Activated CD4-positive, CD25-positive, alpha-beta regulatory T cell treated with anti-CD3 and anti-CD28 coated beads, Interleukin-2, amount 50 U/mL, for 24 hours (primary cell): ENCODE data around the gene RFPL4A.
"Not testable (repeated sequence)": the region's sequence is repeated elsewhere in the genome, so short reads cannot be mapped to it uniquely, and the experiment has no call there.

ENCODE experiments used
- ATAC-seq, 2 donors: fragments of 150-1000 bp; cut with Tn5 transposase; one replicate each; pipeline ENCODE4 v1.10.0; 2021; ENCODE audit warnings: mild to moderate bottlenecking in 1 of 2, moderate library complexity in 1 of 2

RFPL4A gene

DNA sequence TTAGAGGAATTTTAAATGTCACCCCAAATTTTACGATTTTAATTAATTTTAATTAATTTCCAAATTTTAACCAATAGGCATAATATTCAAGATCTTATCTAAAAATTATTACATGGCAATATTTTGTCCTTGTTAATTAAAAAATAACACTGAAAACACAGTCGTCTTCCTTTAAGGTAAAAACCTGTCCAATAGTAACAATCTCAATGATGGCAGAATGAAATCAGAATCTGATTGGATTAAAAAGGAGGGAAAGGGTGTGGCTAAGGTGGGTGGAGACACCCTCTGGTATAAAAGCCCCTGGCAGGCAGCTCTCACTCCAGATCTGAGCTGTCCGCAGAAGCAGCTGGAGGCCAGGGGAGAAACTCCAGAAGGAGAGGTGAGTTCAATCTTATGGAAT lies at the start of gene RFPL4A:
Gene RFPL4A, plus strand, starts transcription at position 301 of the 400 bp plus-strand sequence. CDS start 2,704 bp downstream, outside the sequence.
- ATAC-seq, result not testable (repeated sequence)

DNA sequence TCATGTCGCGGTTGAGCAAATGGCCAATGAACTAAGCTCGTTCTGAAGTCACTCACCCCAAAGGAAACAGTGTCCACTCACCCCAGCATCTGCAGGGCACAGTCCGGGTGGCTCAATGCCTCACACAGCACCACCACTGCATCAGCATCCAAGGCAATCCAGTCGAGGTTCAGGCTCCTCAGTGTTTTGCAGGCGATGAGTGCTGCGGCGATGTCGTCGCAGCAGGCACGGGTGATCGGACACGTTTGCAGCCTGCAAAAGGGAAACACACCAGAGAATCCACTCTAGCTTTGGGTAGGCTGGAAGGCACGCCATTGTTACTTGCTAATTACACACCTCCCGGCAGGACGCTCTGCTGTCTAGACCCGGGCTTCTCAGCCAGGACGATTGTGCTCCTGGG lies 47.2 kb upstream of the RFPL4A start:
- no peak for ATAC-seq

DNA sequence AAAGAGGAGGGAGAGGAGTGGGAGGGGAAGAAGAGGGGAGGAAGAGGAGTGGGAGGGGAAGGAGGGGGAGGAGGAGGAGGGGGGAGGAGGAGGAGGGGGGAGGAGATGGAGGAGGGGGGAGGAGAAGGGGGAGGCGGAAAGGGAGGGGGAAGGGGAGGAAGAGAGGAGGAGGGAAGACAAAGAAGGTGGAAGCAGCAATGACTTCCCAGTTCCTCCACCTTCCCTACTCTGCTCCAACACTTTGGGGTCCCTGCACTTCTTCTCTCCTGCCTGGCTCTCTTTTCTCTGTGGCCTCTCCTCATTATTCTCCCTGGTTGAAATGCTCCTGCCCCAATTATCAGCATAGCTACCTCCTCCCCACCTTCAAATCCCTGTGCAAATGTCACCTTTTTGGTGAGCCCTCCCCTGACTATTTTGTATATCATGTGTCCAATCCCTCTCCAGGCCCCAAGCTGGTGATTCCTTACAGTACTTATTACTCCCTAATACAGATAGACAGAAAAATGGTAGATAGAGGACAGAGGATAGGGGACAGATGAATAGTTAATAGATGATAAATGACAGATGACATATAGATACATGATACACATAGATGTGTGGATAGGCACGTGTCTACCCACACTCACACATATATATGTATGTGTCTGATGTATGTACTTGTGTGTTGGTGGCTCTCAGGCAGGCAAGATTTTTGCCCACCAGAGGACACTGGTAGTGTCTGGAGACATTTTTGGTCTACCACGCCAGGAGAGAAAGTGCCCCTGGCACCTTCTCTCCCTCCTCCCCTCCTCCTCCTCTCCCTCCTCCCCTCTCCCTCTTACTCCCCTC lies 45.9 kb upstream of the RFPL4A start:
- ATAC-seq, result no peak

DNA sequence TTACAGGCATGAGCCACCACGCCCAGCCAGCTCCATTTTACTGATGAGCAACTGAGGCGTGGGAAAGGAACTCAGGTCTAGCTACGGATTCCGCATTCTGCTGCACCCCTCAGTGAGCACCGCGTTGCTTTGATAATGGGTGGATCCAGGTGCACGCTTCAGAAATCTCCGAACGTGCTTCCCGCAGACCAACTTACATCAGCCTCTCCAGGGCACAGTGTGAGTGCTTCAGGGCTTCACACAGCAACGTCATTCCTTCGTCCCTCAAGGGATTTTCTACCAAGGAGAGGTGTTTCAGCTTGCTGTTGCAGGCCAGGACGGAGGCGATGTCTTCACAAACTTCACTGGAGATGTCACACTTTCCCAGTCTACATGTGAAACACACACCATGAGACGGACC lies 42.4 kb upstream of the RFPL4A start:
- ATAC-seq, result no peak

DNA sequence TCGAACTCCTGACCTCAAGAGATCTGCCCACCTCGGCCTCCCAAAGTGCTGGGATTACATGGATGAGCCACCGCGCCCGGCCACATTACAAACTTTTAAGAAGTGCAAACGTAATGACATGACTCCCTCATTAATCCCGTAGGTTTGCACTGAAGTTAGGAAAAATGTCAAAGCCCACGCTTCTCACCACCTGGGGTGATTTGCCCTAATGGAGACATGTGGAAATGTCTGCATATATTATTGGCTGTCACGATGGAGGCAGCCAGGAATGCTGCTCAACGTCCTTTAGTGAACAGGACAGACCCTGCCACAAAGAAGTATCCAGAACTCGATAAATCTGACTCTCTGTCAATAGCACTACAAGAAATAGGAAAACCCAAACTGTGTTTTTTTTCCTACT lies 41.6 kb upstream of the RFPL4A start:
- ATAC-seq, result no peak

DNA sequence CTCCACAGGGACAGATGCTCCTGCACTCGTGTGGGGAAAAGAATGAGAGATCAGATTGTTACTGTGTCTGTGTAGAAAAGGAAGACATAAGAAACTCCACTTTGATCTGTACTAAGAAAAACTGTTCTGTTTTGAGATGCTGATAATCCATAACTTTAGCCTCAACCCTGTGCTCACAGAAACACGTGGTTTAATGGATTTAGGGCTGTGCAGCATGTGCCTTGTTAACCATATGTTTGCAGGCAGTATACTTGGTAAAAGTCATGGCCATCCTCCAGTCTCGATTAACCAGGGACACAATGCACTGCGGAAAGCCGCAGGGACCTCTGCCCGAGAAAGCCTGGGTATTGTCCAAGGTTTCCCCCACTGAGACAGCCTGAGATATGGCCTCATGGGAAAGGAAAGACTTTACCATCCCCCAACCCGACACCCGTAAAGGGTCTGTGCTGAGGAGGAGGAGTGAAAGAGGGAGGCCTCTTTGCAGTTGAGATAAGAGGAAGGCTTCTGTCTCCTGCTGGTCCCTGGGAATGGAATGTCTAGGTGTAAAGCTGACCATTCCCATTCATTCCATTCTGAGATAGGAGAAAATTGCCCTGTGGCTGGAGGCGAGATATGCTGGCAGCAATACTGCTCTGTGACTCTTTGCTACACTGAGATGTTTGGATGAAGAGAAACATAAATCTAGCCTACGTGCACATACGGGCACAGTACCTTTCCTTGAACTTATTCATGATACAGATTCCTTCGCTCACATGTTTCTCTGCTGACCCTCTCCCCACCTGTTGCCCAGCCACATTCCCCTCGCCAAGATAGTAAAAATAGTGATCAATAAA lies 40.8 kb upstream of the RFPL4A start:
- ATAC-seq, result not testable (repeated sequence)

DNA sequence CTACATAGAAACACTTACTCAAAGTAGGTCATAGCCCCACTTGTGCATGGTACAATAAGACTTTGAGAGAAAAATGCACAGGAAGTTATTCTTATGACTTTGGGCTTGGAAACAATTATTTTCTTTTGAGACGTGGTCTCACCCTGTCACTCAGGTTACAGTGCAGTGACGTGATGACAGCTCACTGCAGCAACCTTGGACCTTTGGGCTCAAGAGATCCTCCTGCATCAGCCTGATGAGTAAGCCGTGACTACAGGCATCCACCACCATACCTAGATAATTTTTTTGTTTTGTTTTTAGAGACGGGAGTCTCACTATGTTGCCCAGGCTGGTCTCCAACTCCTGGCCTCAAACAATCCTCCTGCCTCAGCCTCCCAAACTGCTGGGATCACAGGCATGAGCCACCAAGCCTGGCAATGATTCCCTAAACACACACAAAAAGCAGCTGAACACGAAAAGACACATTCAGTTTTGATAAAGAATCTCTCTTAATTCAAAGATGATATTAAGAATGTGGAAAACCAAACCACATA lies 38.6 kb upstream of the RFPL4A start:
- ATAC-seq, result no peak

DNA sequence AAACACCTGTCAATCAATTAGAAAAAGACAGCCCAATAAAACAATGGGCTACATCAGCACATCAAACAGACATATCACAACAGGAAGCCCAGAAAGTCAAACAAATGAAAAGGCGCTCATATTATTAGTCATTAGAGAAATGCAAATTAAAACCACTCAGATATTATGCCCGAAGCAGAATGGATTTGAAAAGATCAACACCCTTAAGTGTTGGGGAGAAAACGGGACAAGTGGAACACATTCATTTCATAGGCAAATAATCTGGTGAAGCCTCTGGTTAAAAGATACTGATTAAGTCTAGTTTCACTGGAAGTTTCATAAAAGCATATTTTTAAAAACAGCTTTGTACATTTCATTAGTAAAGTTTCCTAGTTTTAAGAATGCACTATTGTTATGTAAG lies 38.1 kb upstream of the RFPL4A start:
- no peak for ATAC-seq

DNA sequence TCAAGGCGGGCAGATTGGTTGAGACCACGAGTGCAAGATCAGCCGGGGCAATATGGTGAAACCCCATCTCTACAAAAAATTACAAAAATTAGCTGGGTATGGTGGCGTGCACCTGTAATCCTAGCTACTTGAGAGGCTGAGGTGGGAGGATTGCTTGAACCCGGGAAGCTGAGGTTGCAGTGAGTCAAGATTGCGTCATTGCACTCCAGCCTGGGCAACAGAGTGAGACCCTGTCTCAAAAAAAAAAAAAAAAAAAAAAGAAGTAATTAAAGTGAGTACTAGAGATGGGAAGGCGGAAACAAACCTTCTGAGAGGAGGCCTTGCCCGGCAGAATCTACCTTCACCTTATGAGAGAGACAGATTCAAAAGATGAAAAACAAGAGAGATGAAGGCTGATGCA lies 35.4 kb upstream of the RFPL4A start:
- ATAC-seq, result no peak

DNA sequence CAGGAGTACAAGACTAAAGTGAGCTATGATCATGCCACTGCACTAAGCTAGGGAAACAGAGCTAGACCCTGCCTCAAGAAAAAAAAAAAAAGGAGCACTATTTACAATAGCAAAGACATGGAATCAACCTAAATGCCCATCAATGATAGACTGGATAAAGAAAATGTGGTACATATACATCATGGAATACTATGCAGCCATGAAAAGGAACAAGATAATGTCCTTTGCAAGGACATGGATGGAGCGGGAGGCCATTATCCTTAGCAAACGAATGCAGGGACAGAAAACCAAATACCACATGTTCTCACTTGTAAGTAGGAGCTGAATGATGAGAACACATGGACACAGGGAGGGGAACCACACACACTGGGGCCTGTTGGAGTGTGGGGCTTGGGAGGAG lies 28.5 kb upstream of the RFPL4A start:
- not testable (repeated sequence) for ATAC-seq

DNA sequence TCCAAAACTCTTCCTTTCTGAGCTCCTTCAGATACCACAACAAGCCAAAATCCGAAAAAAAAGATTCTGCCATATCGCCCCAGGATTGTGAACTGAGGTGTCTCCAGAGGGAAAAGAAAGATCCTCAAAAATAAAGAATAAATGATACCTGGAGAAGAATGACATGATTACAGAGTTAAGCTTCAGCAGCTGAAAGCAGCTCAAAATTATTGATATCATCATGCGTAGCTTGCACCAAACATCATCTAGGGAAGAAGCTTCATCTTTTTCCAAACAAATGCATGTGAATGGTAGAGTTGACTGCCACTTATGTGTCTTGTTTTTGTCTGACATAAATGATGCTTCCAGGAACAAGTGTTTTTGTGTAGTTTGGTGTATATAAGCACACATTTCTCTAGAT lies 20.6 kb upstream of the RFPL4A start, which contains the start of gene NLRP9:
Gene NLRP9, minus strand, starts transcription at position 101 of the 400 bp plus-strand sequence. Its CDS starts 28 bp downstream, at position 73.
- ATAC-seq, result no peak

DNA sequence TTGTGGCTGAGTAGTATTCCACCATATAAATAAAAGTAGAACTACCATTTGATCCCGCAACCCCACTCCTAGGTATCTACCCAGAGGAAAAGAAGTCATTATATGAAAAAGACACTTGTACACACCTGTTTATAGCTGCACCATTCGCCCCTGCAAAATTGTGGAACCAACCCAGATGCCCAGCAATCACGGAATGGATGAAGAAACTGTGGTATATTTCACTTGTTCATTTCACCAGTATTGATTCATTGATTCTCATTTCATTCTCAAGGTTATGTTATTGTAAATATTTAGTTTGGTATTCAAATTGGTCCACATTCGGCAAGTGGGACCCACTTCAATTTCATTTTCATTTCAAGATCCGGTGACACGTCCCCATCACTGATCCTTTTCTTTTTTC lies 8.2 kb upstream of the RFPL4A start:
- no peak for ATAC-seq

DNA sequence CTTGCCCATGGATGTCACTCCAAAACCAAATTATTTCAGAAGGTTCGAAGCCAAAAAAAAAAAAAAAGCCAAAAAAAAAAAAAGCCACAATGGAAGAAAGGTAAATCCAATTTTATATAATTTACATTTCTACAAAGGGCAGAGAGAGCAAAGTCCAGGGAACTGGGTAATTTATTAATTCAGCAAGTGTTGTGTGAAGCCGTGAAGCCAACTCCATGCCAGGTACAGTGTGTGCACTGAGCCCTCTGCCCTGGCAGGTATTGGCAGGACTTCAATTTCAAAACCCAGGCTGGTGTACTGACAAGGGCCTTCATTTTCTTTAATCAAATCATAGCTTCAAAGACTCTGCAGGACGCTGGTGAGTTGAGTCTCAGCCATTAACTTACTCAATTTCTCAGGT lies 5.5 kb upstream of the RFPL4A start:
- no peak for ATAC-seq

DNA sequence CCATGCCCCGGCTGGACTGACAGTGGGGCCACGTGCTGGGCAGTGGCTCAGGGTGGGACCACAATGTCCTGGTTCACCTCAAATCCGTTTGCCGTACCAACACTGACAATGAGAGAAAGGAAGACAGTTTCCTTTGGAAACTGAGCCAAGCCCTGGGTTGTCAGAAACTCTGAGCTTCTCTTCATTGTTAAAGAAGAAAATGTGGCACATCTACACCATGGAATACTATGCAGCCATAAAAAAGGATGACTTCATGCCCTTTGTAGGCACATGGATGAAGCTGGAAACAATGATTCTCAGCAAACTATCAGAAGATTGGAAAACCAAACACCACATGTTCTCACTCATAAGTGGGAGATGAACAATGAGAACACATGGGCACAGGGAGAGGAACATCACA lies 2.1 kb upstream of the RFPL4A start:
- not testable (repeated sequence) for ATAC-seq

DNA sequence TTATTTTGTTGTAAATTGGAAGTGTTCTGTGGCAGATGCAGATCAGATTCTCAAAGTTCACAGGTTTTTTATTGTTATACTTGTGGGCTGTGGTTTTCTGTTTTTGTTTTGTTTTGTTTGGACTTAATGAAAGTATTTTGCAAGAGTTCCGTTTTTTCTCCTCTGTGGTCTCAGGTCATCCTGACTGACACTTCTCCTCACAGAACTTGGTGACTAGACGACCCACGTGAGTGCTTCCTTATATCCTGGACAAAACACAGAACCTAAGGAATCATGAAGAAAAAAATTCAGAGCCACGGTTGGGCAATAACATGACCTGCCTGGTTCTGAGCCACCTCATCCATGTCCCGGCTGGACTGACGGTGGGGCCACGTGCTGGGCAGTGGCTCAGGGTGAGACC lies 7.6 kb downstream of the RFPL4A start:
- no peak for ATAC-seq

DNA sequence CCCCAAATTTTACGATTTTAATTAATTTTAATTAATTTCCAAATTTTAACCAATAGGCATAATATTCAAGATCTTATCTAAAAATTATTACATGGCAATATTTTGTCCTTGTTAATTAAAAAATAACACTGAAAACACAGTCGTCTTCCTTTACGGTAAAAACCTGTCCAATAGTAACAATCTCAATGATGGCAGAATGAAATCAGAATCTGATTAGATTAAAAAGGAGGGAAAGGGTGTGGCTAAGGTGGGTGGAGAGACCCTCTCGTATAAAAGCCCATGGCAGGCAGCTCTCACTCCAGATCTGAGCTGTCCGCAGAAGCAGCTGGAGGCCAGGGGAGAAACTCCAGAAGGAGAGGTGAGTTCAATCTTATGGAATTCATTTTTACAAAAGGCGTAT lies 9.9 kb downstream of the RFPL4A start, which contains the start of gene RFPL4AL1:
Gene RFPL4AL1, plus strand, starts transcription at position 301 of the 400 bp plus-strand sequence. CDS start 2,687 bp downstream, outside the sequence.
- ATAC-seq, result not testable (repeated sequence)

DNA sequence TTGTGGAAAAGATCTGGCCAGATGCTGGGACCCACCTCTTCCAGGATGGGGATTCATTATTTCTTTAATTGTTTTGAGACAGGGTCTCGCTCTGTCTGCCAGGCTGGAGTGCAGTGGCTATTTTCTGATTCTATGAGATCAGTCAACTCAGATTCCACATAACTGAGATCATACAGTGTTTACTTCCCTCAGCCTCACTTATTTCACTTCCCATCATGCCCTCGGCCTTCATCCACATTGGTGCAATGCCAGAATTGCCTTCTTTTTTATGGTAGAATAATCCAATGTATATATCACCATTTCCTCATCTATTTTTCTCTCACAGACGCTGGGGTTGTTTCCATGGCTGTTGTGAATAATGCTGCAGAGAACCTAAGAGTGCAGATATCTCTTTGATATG lies 10.7 kb downstream of the RFPL4A start:
- ATAC-seq, result not testable (repeated sequence)

DNA sequence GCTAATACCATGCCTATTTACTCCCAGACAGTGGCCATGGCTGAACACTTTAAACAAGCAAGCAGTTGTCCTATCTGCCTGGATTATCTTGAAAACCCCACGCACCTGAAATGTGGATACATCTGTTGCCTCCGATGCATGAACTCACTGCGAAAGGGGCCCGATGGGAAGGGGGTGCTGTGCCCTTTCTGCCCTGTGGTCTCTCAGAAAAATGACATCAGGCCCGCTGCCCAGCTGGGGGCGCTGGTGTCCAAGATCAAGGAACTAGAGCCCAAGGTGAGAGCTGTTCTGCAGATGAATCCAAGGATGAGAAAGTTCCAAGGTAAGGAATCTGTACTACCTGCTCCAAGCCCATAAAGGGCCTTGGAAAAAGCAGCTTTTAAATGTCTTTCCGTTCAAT lies 18.6 kb downstream of the RFPL4A start:
- no peak for ATAC-seq

DNA sequence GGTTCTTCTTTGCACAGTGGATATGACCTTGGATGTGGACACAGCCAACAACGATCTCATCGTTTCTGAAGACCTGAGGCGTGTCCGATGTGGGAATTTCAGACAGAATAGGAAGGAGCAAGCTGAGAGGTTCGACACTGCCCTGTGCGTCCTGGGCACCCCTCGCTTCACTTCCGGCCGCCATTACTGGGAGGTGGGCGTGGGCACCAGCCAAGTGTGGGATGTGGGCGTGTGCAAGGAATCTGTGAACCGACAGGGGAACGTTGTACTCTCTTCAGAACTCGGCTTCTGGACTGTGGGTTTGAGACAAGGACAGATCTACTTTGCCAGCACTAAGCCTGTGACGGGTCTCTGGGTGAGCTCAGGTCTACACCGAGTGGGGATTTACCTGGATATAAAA lies 19.4 kb downstream of the RFPL4A start:
- ATAC-seq, result no peak

DNA sequence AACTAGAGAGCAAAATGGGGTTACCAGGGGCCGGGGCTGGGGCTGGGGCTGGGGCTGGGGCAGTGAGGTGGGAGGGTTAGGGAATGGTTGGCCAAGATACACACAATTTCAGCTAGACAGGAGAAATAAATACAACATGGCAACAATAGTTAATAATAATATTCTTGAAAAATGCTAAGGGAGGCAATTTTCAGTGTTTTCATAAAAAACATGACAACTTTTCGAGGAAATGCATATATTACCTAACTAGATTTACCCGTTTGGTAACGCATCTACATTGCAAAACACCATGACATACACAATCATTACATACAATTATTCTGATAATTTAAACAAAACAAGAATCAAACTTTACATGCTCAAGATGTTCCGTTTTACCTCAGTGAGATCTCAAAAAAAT lies 22.2 kb downstream of the RFPL4A start:
- ATAC-seq, result no peak

DNA sequence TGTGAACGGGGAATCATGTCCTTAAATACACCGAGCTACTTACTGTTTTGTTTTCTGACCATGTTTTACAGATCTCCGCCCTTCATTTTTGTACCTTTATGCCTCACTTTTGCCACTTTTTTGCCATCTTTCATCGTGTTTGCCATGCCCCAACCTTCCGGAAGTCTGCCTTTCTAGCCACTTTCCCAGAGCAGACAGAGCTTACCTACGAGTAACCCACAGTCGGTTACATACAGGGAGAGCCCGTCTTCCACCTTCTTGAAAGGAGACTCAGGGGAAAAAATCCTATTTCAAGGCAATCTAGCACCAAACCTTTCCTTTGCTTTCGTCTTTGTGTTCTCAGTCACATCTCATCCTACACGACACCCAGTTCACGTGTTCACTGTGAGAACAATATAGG lies 36.1 kb downstream of the RFPL4A start:
- ATAC-seq, result no peak

DNA sequence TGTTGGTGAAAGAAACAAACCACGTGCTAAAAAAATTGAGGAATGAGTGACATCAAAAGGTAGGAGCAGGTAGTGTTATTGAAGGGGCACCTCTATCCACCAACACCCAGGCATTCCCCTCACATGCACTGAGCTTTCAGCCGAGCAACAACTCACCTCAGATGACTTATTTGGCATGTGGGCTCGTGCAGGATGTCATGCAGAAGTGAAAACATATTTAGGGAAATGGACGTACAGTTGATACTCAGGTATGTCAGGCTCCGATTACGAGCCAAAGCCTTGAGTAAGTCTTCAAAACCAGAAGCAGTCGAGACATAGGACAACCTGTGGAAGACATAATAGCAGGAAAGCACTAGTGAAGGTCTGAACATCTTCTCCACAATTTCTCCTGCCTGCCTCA lies 42.5 kb downstream of the RFPL4A start:
- no peak for ATAC-seq

DNA sequence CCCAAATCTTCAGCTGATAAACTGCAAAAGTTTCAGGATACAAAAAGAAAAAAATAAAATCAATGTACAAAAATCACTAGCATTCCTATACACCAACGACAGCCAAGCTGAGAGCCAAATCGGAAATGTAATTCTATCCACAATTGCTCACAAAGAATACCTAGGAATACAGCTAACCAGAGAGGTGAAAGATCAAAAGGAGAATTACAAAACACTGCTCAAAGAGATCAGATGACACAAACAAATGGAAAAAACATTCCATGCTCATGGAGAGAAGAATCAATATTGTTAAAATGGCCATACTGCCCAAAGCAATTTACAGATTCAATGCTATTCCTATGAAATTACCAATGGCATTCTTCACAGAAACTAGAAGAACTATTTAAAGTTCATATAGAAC lies 43.4 kb downstream of the RFPL4A start:
- no peak for ATAC-seq
